ENCODE results near the gene COL20A1.

Gene COL20A1

DNA sequence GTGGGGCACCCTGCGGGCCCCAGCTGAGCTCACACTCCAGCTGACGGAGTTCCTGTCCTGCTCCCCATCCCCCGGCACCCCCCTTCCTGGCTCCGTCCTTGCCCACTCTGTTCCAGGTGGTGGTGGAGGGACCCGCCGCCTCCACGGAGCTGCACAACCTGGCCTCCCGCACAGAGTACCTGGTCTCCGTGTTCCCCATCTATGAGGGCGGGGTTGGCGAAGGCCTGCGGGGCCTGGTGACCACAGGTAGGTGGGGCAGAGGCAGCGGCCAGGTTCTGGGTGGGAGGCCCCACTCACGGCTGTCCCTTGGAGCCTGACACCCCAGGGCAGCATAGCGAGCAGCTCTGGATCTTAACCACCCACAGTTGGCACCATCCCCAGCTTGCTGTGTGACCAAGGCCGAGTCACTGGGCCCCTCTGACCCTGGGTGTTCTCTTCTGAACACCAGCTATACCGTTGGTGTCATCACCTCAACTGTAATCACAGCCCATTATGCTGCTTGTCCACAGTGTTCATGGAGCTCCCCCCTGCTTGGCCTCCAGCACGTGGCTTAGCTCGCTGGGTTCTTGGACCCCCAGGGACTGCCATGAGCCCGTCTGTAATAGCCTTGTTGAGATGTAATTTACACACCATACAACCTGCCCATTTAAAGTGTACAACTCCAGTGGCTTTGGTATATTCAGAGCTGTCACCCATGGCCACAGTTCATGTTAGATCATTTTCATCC, 17.4 kb downstream of the COL20A1 start:
- DNase-seq = no peak
- no peaks in the 10 kb centered on the region for H3K4me1 Mint-ChIP-seq
- no peak overlapping the region for H3K27ac Mint-ChIP-seq
- no peak overlapping the region for H3K4me3 Mint-ChIP-seq
- H3K9me3 Mint-ChIP-seq = no peaks in the 10 kb centered on the region
- H3K27me3 Mint-ChIP-seq = peaks cover 20 to 21% of the 10 kb centered on the region in 2 donors
- H3K36me3 Mint-ChIP-seq = no peaks in the 10 kb centered on the region
- ATAC-seq (replicated peaks) = no peak

DNA sequence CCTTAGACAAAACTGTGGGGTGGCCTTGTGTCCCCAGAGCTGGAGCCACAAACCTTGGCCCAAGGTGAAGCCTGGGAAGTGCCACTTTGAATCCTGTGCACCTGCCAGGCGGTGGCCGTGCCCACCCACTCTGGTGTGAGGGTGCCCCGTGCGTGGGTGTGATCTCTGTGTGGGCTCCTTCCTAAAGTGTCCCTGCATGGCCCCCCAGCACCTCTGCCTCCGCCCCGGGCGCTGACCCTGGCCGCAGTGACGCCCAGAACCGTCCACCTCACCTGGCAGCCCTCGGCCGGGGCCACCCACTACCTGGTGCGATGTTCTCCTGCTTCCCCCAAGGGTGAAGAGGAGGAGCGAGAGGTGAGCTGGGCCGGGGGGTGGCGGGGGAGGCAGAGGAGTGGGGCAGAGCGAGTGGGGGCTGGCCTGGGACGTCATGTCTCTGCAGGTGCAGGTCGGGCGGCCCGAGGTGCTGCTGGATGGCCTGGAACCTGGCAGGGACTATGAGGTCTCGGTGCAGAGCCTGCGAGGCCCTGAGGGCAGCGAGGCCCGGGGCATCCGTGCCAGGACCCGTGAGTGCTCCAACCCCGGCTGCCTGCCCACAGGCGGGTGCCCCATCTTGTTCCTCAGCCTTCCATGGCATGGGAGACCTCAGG, 18.3 kb downstream of the COL20A1 start:
- H3K36me3 Mint-ChIP-seq = no peaks in the 10 kb centered on the region
- H3K4me3 Mint-ChIP-seq = no peak overlapping the region
- no peaks in the 10 kb centered on the region for H3K4me1 Mint-ChIP-seq
- H3K27ac Mint-ChIP-seq = no peak overlapping the region
- peaks cover 25 to 26% of the 10 kb centered on the region in 2 donors for H3K27me3 Mint-ChIP-seq
- H3K9me3 Mint-ChIP-seq = no peaks in the 10 kb centered on the region
- DNase-seq = no peak
- ATAC-seq (replicated peaks) = no peak

DNA sequence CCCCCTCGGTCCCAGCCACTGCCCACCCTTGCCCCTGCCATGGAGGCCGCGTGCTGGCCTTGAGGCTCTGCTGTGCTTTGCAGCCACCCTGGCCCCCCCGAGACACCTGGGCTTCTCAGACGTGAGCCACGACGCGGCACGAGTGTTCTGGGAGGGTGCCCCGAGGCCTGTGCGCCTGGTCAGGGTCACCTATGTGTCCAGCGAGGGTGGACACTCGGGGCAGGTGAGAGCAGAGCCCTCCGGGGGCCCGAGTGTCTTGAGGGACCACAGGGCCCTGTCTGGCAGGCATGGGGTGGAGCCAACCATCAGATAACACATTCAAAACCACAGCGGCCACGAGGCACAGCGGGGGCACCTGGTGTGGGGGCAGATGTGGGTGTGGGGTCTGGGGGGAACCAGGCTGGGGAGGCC, 18.9 kb downstream of the COL20A1 start:
- H3K27me3 Mint-ChIP-seq = peaks cover 25 to 26% of the 10 kb centered on the region in 2 donors
- ATAC-seq (replicated peaks) (no peak), DNase-seq (no peak)
- no peak overlapping the region for H3K4me3 Mint-ChIP-seq
- no peaks in the 10 kb centered on the region for H3K36me3 Mint-ChIP-seq
- H3K4me1 Mint-ChIP-seq = no peaks in the 10 kb centered on the region
- no peaks in the 10 kb centered on the region for H3K9me3 Mint-ChIP-seq
- H3K27ac Mint-ChIP-seq = no peak overlapping the region

DNA sequence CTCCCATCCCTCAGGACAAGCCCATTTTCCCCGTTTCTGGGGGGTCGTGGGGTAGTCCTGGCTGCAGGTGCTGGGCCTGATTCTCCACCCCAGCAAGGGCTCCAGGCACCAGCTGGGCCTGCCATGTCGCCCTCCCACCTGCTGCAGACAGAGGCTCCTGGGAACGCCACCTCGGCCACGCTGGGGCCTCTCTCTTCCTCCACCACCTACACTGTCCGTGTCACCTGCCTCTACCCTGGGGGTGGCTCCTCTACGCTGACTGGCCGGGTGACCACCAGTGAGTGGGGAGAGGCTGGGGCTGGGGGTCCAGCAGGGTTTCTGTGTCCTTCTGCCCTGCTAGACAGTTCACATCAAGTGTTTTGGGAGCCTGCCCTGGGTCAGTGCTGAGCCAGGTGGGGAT, 19.3 kb downstream of the COL20A1 start:
- ATAC-seq (replicated peaks) = no peak
- peaks cover 25 to 26% of the 10 kb centered on the region in 2 donors for H3K27me3 Mint-ChIP-seq
- no peak overlapping the region for H3K27ac Mint-ChIP-seq
- no peak overlapping the region for H3K4me3 Mint-ChIP-seq
- H3K9me3 Mint-ChIP-seq = no peaks in the 10 kb centered on the region
- no peak for DNase-seq
- no peaks in the 10 kb centered on the region for H3K4me1 Mint-ChIP-seq
- H3K36me3 Mint-ChIP-seq = no peaks in the 10 kb centered on the region

DNA sequence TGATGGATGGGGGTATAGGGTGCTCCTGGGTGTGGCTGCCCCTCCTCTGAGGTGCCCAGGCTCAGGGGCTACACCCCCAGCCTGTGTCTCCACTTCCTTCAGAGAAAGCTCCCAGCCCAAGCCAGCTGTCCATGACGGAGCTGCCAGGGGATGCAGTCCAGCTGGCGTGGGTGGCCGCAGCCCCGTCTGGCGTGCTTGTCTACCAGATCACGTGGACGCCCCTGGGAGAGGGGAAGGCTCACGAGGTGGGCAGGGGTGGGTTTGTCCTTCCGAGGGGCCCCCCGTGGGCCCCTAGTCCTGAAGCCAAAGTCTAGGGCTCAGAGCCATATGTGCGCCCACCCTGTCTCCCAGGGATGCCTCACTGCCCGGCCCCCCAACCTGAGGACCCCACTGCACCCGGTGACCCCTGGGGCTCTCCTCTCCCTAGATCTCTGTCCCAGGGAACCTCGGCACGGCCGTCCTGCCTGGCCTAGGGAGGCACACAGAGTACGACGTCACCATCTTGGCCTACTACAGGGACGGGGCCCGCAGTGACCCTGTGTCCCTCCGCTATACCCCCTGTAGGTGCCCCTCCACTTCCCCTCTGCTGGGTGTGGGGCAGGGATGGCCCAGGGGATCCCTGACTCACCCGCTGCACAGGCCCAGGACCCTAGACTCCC, 19.8 kb downstream of the COL20A1 start:
- DNase-seq (no peak), ATAC-seq (replicated peaks) (no peak)
- H3K27ac Mint-ChIP-seq = no peak overlapping the region
- H3K4me3 Mint-ChIP-seq = no peak overlapping the region
- H3K4me1 Mint-ChIP-seq = no peaks in the 10 kb centered on the region
- H3K36me3 Mint-ChIP-seq = no peaks in the 10 kb centered on the region
- peaks cover 25 to 26% of the 10 kb centered on the region in 2 donors for H3K27me3 Mint-ChIP-seq
- no peaks in the 10 kb centered on the region for H3K9me3 Mint-ChIP-seq

DNA sequence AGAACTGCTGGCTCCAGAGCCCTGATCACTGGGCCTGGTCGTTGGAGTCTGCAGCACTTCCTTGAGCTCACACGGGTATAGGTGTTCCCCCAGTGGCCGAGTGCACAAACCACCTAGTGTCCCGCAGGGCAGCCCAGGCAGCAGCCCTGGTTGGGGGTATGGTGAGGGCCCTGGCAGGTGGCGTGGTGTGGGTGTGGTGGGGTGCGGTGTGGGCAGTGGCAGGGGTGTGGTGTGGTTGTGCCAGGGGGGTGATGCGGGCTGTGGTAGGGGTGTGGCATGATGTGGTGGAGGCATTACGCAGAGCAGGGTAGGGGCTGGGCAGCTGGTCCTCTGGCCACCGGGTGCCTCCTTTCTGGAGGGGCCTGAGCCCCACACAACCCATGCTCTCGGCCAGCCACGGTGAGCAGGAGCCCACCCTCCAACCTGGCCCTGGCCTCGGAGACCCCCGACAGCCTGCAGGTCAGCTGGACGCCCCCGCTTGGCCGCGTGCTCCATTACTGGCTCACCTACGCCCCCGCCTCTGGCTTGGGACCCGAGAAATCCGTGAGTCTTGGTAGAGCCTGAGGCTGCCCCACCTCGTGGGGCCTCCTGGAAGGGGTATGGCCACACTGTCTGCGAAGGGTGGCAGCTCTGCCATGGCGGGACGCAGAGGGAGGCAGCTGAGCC, 20.5 kb downstream of the COL20A1 start:
- Mint-ChIP-seq H3K27ac (no peak overlapping the region), H3K36me3 (no peaks in the 10 kb centered on the region), H3K4me3 (no peak overlapping the region), H3K9me3 (no peaks in the 10 kb centered on the region), H3K27me3 (peaks cover 25 to 26% of the 10 kb centered on the region in 2 donors), H3K4me1 (no peaks in the 10 kb centered on the region)
- DNase-seq = no peak
- no peak for ATAC-seq (replicated peaks)

DNA sequence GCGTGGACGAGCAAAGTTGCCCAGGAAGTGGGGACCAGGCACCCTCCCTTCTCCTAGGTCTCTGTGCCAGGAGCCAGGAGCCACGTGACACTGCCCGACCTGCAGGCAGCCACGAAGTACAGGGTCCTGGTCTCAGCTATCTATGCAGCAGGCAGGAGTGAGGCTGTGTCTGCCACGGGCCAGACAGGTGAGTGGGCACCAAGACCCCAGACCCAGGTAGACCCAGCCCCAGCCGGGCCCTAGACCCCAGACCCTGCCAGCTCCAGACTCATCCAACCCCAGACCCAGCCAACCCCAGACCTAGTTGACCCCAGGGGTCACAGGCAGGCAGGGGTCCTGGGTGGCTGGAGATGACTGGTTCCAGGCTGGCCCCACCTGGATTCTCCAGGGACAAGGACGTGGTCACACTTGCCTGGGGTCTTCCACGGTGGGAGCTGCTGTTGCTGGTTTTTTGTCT, 21.1 kb downstream of the COL20A1 start:
- DNase-seq (no peak), ATAC-seq (replicated peaks) (no peak)
- H3K27ac Mint-ChIP-seq = no peak overlapping the region
- no peaks in the 10 kb centered on the region for H3K4me1 Mint-ChIP-seq
- H3K36me3 Mint-ChIP-seq = no peaks in the 10 kb centered on the region
- no peaks in the 10 kb centered on the region for H3K9me3 Mint-ChIP-seq
- H3K27me3 Mint-ChIP-seq = peaks cover 25 to 26% of the 10 kb centered on the region in 2 donors
- no peak overlapping the region for H3K4me3 Mint-ChIP-seq

DNA sequence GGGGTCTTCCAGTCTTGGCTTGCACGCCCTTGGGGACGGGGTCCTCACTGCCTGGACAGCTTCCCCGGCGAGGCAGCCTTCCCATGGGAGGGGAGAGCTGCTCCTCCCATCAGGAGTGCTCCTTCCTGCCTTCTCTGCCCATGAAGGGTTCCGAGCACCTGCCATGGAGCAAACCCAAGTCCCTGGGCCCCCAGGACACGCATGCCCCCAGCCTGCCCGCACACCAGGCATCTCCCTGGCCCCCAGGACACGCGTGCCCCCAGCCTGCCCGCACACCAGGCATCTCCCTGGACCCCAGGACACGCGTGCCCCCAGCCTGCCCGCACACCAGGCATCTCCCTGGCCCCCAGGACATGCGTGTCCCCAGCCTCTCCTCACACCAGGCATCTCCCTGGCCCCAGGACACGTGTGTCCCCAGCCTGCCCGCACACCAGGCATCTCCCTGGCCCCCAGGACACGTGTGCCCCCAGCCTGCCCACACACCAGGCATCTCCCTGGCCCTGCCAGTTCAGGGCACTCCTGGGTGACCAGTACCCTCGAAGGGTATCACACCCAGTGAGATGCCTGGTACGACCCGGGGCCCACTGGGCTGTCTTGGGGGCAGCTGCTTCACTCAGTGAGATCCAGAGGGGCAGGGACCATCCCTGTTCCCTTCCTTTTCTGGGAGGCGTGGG, 21.7 kb downstream of the COL20A1 start:
- no peak for ATAC-seq (replicated peaks)
- no peak for DNase-seq
- H3K4me1 Mint-ChIP-seq = no peaks in the 10 kb centered on the region
- no peak overlapping the region for H3K27ac Mint-ChIP-seq
- no peak overlapping the region for H3K4me3 Mint-ChIP-seq
- H3K27me3 Mint-ChIP-seq = peaks cover 22 to 29% of the 10 kb centered on the region in 2 donors
- no peaks in the 10 kb centered on the region for H3K36me3 Mint-ChIP-seq
- no peaks in the 10 kb centered on the region for H3K9me3 Mint-ChIP-seq

DNA sequence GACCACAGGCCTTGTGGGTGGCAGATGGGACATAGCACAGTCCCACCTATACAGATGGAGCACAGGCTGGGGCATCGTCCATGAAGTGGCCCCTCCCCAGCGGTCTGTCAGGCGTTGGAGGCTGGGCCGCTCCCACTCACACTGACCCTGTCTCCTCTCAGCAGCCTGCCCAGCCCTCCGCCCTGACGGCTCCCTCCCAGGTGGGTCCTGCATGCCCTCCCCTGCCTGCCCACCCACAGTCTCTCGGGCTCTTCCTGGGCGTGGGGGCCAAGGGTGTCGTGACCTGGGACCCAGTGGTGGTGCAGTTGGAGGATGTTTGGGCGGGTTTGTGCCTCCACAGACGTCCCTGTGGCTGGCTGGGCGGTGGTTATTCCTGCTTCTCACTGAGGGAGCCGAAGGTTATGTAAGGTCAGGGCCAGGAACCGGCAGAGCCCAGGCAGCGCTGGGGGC, 22.3 kb downstream of the COL20A1 start:
- no peak overlapping the region for H3K27ac Mint-ChIP-seq
- H3K36me3 Mint-ChIP-seq = no peaks in the 10 kb centered on the region
- ATAC-seq (replicated peaks) = no peak
- no peaks in the 10 kb centered on the region for H3K9me3 Mint-ChIP-seq
- peaks cover 17 to 24% of the 10 kb centered on the region in 2 donors for H3K27me3 Mint-ChIP-seq
- no peak overlapping the region for H3K4me3 Mint-ChIP-seq
- no peaks in the 10 kb centered on the region for H3K4me1 Mint-ChIP-seq
- DNase-seq = no peak

DNA sequence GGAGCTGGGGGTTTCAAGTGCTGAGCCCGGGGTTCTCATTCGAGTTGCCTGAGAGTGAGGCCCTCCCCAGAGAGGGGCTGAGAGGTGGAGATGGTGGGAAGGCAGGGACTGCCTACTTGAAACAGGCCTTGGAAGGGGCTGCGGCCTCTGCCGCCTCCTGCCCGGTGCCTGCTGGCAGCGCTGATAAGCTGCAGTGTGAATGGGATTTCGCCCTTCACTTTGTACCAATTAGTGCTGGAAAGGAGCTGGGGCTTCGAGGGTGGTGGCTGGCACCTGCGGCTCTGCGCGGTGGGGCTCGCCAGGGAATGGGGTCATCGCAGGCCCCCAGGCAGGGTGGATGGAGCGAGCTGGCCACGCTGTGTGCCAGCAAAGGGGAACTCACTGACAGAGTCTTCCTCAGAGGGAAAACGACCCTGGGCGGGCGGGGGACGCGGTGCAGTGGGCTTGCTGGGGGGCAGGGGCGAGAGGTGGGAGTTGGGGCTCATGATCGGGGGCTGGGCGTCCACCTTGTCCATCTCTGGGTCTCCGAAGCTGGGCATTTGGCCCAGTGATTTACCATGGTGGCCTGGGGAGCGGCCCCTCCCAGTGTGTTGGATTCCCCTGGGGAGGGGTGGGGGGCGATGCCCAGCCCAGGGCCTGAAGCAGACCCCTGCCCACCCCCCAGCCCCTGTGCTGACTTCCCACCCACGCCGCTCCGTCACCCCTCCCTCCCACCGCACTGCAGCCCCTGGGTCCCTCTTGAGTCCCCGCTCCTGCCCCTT, 22.9 kb downstream of the COL20A1 start:
- Mint-ChIP-seq H3K4me3 (no peak overlapping the region), H3K9me3 (no peaks in the 10 kb centered on the region), H3K27me3 (peaks cover 12 to 18% of the 10 kb centered on the region in 2 donors), H3K27ac (no peak overlapping the region), H3K36me3 (no peaks in the 10 kb centered on the region), H3K4me1 (no peaks in the 10 kb centered on the region)
- ATAC-seq (replicated peaks) (no peak), DNase-seq (no peak)

DNA sequence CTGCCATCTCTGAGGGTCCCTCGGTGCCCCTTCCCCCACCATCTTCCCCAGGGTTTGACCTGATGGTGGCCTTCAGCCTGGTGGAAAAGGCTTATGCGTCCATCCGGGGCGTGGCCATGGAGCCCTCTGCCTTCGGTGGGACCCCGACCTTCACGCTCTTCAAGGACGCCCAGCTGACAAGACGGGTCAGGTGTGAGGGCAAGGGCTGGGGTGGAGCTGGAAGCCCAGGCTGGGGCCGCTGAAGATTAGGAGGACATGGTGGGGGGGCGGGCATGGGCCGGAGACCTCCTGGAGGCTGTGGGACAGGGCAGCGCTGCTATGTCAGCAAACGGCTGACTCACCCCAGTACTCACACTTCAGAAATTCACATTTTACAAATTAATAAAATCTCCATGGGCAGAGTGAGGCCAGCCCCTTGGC, 23.5 kb downstream of the COL20A1 start:
- Mint-ChIP-seq H3K36me3 (no peaks in the 10 kb centered on the region), H3K27me3 (peaks cover 17 to 23% of the 10 kb centered on the region in 2 donors), H3K9me3 (no peaks in the 10 kb centered on the region), H3K27ac (peak overlapping the region; percentile 47), H3K4me1 (no peaks in the 10 kb centered on the region), H3K4me3 (no peak overlapping the region)
- ATAC-seq (replicated peaks) = no peak
- DNase-seq = no peak

DNA sequence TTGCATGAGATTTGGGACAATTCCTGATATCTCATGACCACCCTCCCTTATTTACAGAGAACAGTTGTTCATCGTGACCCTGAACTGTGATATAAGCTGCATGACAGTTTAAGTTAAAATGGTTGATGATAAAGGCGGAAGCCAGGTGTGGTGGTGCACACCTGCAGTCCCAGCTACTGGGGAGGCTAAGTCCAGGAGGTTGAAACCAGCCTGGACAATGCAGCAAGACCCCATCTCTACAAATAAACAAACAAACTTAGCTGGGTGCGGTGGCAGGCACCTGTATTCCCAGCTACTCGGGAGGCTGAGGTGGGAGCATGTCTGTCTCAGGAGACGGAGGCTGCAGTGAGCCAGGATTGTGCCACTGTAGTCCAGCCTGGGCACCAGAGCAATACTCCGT, 24.1 kb downstream of the COL20A1 start:
- no peak for ATAC-seq (replicated peaks)
- Mint-ChIP-seq H3K4me3 (no peak overlapping the region), H3K9me3 (no peaks in the 10 kb centered on the region), H3K4me1 (no peaks in the 10 kb centered on the region), H3K36me3 (no peaks in the 10 kb centered on the region), H3K27me3 (peaks cover 17 to 24% of the 10 kb centered on the region in 2 donors), H3K27ac (no peak overlapping the region)
- no peak for DNase-seq

DNA sequence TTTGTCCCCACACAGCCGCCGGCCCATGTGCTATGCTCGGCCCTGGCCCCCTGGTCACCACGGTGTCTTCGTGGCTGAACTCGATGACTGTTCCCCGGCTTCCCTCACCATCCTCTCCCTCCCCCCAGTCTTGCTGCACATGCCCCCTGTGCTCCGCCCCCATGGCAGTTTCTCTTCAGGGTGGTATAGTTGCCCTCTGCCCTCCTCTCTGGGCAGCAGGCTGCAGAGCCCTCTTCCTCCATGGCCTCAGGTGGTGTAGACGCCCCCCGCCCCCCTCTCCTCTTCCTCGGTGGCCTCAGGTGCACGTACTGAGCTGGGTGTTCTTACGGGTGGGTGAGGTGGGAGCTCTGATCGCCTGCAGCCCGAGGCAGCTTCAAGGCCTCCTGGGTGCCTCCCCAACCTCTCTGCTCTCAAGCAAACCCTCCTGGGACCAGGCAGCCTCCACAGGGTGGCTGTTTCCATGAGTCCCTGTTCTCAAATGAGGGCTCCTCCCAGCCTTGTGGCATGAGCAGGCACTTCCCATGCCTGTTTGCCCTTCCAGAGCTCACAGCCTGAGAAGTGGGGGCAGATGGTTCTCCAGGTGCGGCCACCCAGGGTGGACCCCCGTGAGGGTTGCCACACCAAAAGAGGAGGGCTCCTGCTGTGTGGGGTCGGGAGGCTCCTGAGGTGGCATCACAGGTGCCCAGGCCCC, 24.8 kb downstream of the COL20A1 start:
- Mint-ChIP-seq H3K4me3 (no peak overlapping the region), H3K9me3 (no peaks in the 10 kb centered on the region), H3K27me3 (peaks cover 17 to 28% of the 10 kb centered on the region in 2 donors), H3K36me3 (no peaks in the 10 kb centered on the region), H3K4me1 (no peaks in the 10 kb centered on the region), H3K27ac (no peak overlapping the region)
- DNase-seq = no peak
- no peak for ATAC-seq (replicated peaks)

Measured in stimulated activated naive B cell treated with anti-CD40 and anti-IgM and Interleukin-4, amounts not matched to agents 10 μg/mL and 1 μg/mL and 100 μg/mL, for 72 hours (primary cell).